Caco-2 (cell line): ENCODE measurements around the gene CEP57L1. TPM values are rescaled to one million over a fixed set of nuclear protein-coding genes. Genes with fewer than 3 reads are reported as not detected.

Experiments used
- BruUV-seq: library from RNA; stranded (reverse); fragments of 400-500 nt; replicated peaks from 2 replicates; lab custom pipeline; 2021; lab: Mats Ljungman, UMichigan
- CTCF ChIA-PET: fragments of 300-600 bp; sonication (Branson Sonifier 250); formaldehyde crosslinking; loops from one replicate; lab custom pipeline; 2022; ENCODE audit warnings: antibody characterized with exemption; lab: Charles Lee
- POLR2A ChIA-PET: fragments of 300-600 bp; sonication (Branson Sonifier 250); formaldehyde crosslinking; loops from one replicate; lab custom pipeline; 2022; ENCODE audit warnings: antibody characterized with exemption; lab: Charles Lee
- DNase-seq, 2 experiments: peaks; one replicate each; pipeline versions ENCODE4 v3.0.0 to v3.0.0-alpha.2; 2020 to 2022
- H3K27me3 ChIP-seq: replicated peaks from 2 replicates; pipeline ENCODE4 v1.6.0; 2011; ENCODE audit warnings: low read length; ENCODE audit not compliant: control insufficient read depth, insufficient read depth
- H3K36me3 ChIP-seq: 2 replicates; pipeline ENCODE4 v1.5.1; 2011; ENCODE audit warnings: low read length; ENCODE audit not compliant: control insufficient read depth, insufficient read depth
- H3K4me1 ChIP-seq: fragments of 250-450 bp; sonication (Bioruptor Pico); 2 replicates; pipeline ENCODE4 v1.5.1; 2020; ENCODE audit warnings: mild to moderate bottlenecking
- H3K4me3 ChIP-seq: 2 replicates; pipeline ENCODE4 v1.5.1; 2011; ENCODE audit warnings: low read depth, mild to moderate bottlenecking, control low read depth, low read length
- H3K9me3 ChIP-seq: fragments of 250-450 bp; sonication (Bioruptor Pico); 2 replicates; pipeline ENCODE4 v1.5.1; 2020; ENCODE audit warnings: mild to moderate bottlenecking, moderate library complexity
- H3K27ac Mint-ChIP-seq: one replicate; pipeline ENCODE4 v1.8.0; 2022; ENCODE audit warnings: mixed read lengths; ENCODE audit not compliant: unreplicated experiment
- H3K27me3 Mint-ChIP-seq: one replicate; pipeline ENCODE4 v1.8.0; 2022; ENCODE audit warnings: mixed read lengths; ENCODE audit not compliant: insufficient read depth, unreplicated experiment
- H3K36me3 Mint-ChIP-seq: one replicate; pipeline ENCODE4 v1.8.0; 2022; ENCODE audit warnings: mild to moderate bottlenecking, mixed read lengths; ENCODE audit not compliant: insufficient read depth, unreplicated experiment
- H3K4me1 Mint-ChIP-seq: one replicate; pipeline ENCODE4 v1.8.0; 2022; ENCODE audit warnings: low read depth, mixed read lengths; ENCODE audit not compliant: unreplicated experiment
- H3K4me3 Mint-ChIP-seq: one replicate; pipeline ENCODE4 v1.8.0; 2022; ENCODE audit warnings: mild to moderate bottlenecking, moderate library complexity, mixed read lengths; ENCODE audit not compliant: unreplicated experiment
- H3K9me3 Mint-ChIP-seq: one replicate; pipeline ENCODE4 v1.8.0; 2022; ENCODE audit warnings: mixed read lengths; ENCODE audit not compliant: unreplicated experiment
- intact Hi-C: fragments of 100-400 bp; cut with micrococcal nuclease; formaldehyde crosslinking; loops from one replicate; pipeline ENCODE4 v1.10.0; 2022; ENCODE audit not compliant: unreplicated experiment
- total RNA-seq: library from RNA; stranded (reverse); gene quantifications from 2 replicates; pipeline ENCODE4 v1.2.3, GENCODE V29; 2022
- TF ChIP-seq, protein P1 (sequence below), 2 experiments: fragments of 200-600 bp in 1 of 2; IDR thresholded peaks; 1 replicate in 1 of 2; 2 replicates in 1 of 2; pipeline versions ENCODE4 v1.5.1 to v1.8.0; 2011 to 2022; ENCODE audit warnings: antibody characterized with exemption in 1 of 2, control low read depth in 1 of 2, inconsistent platforms in 1 of 2, low read depth in 1 of 2, low read length in 1 of 2, mild to moderate bottlenecking in 1 of 2, moderate library complexity in 1 of 2; ENCODE audit not compliant: insufficient read depth in 1 of 2, severe bottlenecking in 1 of 2, unreplicated experiment in 1 of 2

The CEP57L1 gene
- total RNA-seq, 1 experiment from 2014 or later: 12.7 TPM

DNA sequence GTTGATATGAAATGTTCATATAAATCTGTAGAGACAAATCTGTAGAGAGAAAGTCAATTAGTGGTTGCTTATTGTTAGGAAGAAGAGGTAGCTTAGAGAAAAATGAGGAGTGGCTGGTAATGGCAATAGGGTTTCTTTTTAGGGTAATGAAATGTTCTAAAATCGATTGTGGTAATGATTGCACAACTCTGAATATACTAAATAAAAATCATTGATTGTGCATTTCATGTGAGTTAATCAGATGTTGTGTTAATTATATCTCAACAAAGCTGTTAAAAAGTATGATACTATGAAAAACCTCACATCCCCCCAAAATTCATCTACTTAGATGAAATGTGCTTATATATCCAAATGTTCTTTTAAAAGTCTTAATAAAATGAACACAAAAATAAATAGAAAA is 84.2 kb downstream of the CEP57L1 start:
- Histone ChIP-seq H3K4me3 (no peak overlapping the region), H3K27me3 (no peaks in the 10 kb centered on the region), H3K9me3 (no peaks in the 10 kb centered on the region), H3K4me1 (no peaks in the 10 kb centered on the region), H3K36me3 (no peaks in the 10 kb centered on the region)
- no TSS peak for BruUV-seq
- no peak overlapping the region for H3K4me3 Mint-ChIP-seq
- TF ChIP-seq, protein P1, sequence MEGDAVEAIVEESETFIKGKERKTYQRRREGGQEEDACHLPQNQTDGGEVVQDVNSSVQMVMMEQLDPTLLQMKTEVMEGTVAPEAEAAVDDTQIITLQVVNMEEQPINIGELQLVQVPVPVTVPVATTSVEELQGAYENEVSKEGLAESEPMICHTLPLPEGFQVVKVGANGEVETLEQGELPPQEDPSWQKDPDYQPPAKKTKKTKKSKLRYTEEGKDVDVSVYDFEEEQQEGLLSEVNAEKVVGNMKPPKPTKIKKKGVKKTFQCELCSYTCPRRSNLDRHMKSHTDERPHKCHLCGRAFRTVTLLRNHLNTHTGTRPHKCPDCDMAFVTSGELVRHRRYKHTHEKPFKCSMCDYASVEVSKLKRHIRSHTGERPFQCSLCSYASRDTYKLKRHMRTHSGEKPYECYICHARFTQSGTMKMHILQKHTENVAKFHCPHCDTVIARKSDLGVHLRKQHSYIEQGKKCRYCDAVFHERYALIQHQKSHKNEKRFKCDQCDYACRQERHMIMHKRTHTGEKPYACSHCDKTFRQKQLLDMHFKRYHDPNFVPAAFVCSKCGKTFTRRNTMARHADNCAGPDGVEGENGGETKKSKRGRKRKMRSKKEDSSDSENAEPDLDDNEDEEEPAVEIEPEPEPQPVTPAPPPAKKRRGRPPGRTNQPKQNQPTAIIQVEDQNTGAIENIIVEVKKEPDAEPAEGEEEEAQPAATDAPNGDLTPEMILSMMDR (IDR thresholded peaks at IDR 0.05; ENCODE audit: insufficient read depth in 1 of 2, low read depth in 1 of 2, low read length in 1 of 2, severe bottlenecking in 1 of 2, unreplicated experiment in 1 of 2): no peak
- no peak for DNase-seq
- H3K4me1 Mint-ChIP-seq: peaks cover 13% of the 10 kb centered on the region
- no peaks in the 10 kb centered on the region for H3K9me3 Mint-ChIP-seq
- ChIA-PET CTCF (no interaction called here), POLR2A (no interaction called here)
- H3K27me3 Mint-ChIP-seq: no peaks in the 10 kb centered on the region
- H3K27ac Mint-ChIP-seq: no peak overlapping the region
- intact Hi-C loops: no loop called here
- H3K36me3 Mint-ChIP-seq: no peaks in the 10 kb centered on the region

DNA sequence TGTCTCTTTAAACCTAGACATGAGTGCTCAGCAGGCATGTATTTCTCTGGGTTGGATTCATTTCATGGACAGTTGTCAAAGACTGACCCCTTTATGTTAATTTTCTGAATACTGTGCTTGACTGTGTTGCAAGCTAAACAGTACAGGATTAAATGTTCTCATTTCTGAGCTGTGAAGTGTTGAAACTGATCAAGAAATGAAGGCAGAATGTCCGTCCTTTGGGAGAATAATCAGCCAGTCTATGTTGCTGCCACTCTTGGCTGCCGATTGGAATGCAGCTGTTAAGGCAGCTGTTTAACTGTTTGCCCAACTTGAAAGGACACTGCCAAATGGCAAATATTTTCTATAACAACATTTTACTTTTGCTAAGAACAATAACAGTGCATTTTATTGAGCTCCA is 87.3 kb downstream of the CEP57L1 start:
- H3K36me3 Mint-ChIP-seq: no peaks in the 10 kb centered on the region
- no peaks in the 10 kb centered on the region for H3K9me3 Mint-ChIP-seq
- H3K27me3 Mint-ChIP-seq: peaks cover 3% of the 10 kb centered on the region
- BruUV-seq: no TSS peak
- no peaks in the 10 kb centered on the region for H3K9me3 ChIP-seq
- H3K36me3 ChIP-seq: no peaks in the 10 kb centered on the region
- POLR2A ChIA-PET: interaction anchor here (0.9 kb wide), 1 partner anchor 88 kb away, joined by 4 read pairs; the partner anchor contains the start of gene SESN1
- H3K4me3 Mint-ChIP-seq: no peak overlapping the region
- peak in 1 of 2 experiments; percentile 14 for DNase-seq
- H3K27me3 ChIP-seq: no peaks in the 10 kb centered on the region
- intact Hi-C loops: loop anchor here (2.0 to 10.0 kb wide), 2 partner anchors 214 to 262 kb away; partner anchors contain the start of genes PPIL6 and SMPD2
- H3K4me1 ChIP-seq: no peaks in the 10 kb centered on the region
- TF ChIP-seq, protein P1 (IDR thresholded peaks at IDR 0.05; ENCODE audit: insufficient read depth in 1 of 2, low read depth in 1 of 2, low read length in 1 of 2, severe bottlenecking in 1 of 2, unreplicated experiment in 1 of 2): no peak
- CTCF ChIA-PET: interaction anchor here (0.7 to 1.9 kb wide), 2 partner anchors 55 to 201 kb away, joined by 3 to 5 read pairs; no protein-coding TSS in a partner anchor
- H3K27ac Mint-ChIP-seq: no peak overlapping the region
- no peak overlapping the region for H3K4me3 ChIP-seq
- peaks cover 7% of the 10 kb centered on the region for H3K4me1 Mint-ChIP-seq

DNA sequence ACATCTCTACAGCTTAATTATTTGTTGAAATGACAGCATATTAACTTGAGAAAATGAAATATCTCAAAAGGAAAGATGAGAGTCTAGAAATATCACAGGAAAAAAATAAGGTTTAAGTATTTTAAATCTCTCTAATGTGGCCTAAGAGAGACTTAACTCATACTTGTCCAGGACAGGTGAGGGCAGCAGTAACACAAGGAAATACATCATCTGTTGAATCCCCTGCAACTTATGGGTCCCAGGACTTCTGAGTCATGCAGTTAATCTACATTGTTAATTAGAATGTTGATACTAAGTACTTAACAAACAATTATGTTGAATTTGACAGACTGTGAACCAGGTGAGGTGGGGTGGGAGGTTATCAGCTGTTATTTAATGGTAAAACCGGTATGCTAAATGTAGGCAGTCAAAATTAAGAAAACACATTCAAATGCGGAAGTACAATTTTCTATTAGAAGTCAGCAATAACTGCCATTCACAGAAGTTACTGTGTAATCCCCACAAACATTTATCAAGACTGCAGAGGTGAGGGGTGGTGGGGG is 87.9 kb downstream of the CEP57L1 start:
- H3K27me3 ChIP-seq: no peaks in the 10 kb centered on the region
- peaks cover 3% of the 10 kb centered on the region for H3K27me3 Mint-ChIP-seq
- ChIA-PET CTCF (interaction anchor here (0.7 to 1.9 kb wide), 3 partner anchors 18 to 200 kb away, joined by 3 to 5 read pairs (median 3); no protein-coding TSS in a partner anchor), POLR2A (interaction anchor here (0.9 kb wide), 1 partner anchor 89 kb away, joined by 4 read pairs; the partner anchor contains the start of gene SESN1)
- intact Hi-C loops: loop anchor here (2.0 to 10.0 kb wide), 2 partner anchors 214 to 262 kb away; partner anchors contain the start of genes PPIL6 and SMPD2
- no TSS peak for BruUV-seq
- H3K4me1 ChIP-seq: no peaks in the 10 kb centered on the region
- H3K4me1 Mint-ChIP-seq: peaks cover 7% of the 10 kb centered on the region
- no peaks in the 10 kb centered on the region for H3K9me3 ChIP-seq
- H3K36me3 ChIP-seq: no peaks in the 10 kb centered on the region
- H3K9me3 Mint-ChIP-seq: no peaks in the 10 kb centered on the region
- no peak for DNase-seq
- H3K36me3 Mint-ChIP-seq: no peaks in the 10 kb centered on the region
- H3K27ac Mint-ChIP-seq: no peak overlapping the region
- H3K4me3 ChIP-seq: no peak overlapping the region
- TF ChIP-seq, protein P1 (IDR thresholded peaks at IDR 0.05; ENCODE audit: insufficient read depth in 1 of 2, low read depth in 1 of 2, low read length in 1 of 2, severe bottlenecking in 1 of 2, unreplicated experiment in 1 of 2): no peak
- H3K4me3 Mint-ChIP-seq: no peak overlapping the region
